Activated CD8-positive, alpha-beta memory T cell treated with anti-CD3 and anti-CD28 coated beads, Interleukin-2, amount 50 U/mL, for 4 hours (primary cell): Measurements from ENCODE around the gene FOXD4L1.
"Not testable (repeated sequence)": the region's sequence is repeated elsewhere in the genome, so short reads cannot be mapped to it uniquely, and the experiment has no call there.

Source experiments
- DNase-seq: peaks from one replicate; pipeline ENCODE4 v3.0.0-alpha.2; 2020

Gene FOXD4L1

DNA sequence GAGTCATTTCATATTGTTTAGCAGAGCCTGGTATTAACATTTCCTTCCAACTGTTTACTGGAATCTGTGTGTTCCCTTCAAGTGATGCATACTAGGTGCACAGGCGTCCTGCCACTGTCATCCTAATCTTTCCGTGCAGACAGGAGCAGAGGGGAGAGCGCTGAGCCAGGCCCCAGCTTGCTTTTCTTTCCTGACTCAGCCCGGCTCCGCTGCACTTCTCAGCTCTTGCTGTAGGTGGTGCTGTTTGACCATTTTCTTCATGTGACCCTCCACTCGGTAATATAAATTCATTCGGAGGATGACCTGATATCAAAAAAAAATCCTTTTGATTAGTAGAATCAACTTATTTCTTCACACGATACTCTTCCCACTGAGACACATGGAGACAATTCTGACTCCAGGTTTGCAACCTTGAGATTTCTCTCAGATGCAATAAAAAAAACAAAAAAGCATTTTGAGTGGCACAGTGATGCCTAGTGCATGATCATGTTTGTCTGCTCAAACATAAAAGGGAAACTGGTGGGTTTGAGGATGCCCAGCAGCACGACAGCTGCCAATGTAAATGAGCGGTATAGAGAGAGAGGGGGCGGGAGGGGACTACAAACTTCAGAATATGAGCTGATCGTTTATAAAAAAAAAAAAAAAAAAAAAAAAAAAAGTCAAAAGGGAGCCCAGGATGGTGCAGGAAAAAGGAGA lies 29.0 kb downstream of the FOXD4L1 start:
- DNase-seq: not testable (repeated sequence)

- DNase-seq: not testable (repeated sequence)
Observed at GRCh38 chr2:113528126-113528525, 29.7 kb downstream of the FOXD4L1 start.

DNA sequence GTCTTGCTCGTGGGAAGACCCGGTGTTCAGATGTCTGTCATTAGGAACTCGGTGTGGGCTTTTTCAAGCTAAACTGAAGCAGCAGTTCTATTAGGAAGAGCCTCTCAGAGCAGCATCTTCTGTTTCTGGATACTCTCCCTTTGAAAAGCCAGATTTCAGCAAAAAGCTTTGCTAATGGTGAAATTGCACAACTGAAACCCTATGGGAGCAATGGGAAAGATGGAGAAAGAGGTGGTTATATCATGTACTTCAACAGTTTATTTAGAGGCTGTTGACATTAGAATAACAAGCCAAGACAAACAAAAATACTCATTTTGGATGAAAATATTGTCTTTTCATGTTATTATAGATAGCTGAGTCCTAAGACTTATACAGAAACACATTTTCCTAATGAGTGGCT lies 30.4 kb downstream of the FOXD4L1 start:
- DNase-seq: not testable (repeated sequence)

DNA sequence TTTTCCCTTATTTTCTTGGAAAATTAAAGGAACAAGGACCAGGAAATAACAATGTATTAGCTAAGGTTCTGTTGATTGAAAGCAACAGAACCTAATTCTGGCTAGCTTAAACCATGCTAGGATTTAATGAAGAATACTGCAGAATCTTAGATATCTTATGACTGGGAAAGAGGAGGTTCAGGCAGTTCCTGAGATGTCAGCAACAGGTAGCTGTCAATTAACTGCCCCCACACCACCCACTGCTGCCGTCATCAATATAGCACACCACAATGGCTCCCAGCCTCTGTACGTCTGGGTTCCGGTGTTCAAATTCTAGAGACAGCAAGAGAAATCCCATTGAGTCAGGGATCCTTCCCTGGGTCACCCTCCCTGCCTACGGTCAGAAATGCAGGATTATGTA lies 34.5 kb downstream of the FOXD4L1 start:
- not testable (repeated sequence) for DNase-seq

DNA sequence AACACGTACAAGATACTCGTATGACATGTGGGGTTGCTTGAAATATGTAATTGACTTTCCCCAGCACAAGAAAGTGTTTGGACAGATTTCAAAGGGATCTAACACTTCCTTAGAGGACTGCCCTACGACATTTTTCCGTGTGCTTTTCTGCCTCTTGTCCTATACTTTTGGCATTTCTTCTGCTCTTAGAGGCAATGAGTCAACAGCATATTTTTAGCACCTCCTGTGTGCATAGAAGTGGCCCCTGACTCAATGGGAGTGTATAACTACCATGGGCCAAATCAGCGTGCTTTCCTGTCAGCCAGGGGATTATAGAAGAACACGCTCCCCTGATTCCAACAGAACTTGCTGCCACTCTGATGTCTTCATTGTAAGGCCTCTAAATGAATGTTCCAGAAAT lies 38.1 kb downstream of the FOXD4L1 start:
- DNase-seq: not testable (repeated sequence)

DNA sequence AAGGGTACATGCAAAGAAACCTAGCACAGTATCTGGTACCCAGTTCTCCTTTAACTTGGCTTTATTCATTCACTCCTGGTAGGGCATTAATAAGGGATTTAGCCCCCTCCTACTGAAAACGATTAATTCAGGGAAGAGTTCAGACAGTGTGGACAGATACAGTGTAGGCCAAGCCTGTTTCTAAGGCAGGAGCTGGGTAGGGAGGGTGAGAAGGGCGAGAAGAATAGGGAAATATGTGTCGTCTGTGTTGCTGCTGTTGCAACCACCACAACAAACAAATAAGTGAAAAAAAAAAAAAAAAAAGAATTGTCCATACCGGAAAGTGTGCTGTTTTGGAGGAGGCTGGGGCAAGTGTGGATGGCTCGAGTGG lies 42.4 kb downstream of the FOXD4L1 start:
- DNase-seq: not testable (repeated sequence)

- DNase-seq: peak; percentile 28
Observed at GRCh38 chr2:113541204-113541975, 42.9 kb downstream of the FOXD4L1 start.

DNA sequence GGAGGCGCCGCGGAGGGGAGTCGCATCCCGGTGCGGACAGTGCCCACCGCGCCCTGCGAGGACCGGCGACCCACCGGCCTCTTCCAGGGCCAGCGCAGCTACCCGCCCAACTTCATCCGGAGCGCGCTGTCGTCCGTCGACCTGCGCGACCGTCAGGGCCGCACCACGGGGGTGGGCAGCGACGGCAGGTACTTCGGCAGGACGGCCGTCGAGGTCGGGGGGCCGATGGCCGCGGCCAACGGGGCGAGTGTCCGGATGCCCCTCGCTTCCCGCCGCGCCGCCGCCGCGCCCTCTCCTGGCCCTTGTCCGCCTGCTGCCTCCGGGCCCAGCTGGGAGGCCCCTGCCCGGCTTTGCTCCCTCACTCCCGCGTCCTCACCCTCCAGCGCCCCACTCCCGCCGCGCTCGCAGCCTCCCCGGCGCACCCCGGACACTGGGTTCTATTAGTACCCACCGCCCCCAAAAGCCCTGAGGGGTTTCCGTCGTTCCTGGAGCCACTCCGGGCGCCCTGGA lies 43.6 kb downstream of the FOXD4L1 start:
- not testable (repeated sequence) for DNase-seq

DNA sequence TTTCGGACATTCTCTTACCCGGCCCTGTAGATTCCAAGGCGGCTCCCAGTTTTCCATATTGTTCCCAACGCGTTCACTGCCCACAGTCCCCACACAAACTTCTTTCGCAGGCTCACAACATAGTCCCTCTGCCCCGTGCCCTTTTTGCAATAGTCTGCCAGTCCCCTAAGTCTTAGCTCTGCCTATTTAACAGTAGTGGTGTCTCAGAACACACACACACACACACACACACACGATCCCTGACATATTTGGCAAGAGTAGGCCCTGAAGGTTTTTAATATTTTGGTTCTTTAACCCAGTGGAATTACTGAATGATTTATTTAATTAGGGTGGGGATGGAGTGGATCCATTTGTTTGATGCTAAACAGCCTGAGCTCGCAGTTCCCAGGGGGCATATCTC lies 44.1 kb downstream of the FOXD4L1 start:
- DNase-seq: not testable (repeated sequence)
